Gastroesophageal sphincter (tissue), 3 donors: Measurements from ENCODE around the gene RASD1.

ENCODE experiments used
- POLR2A ChIP-seq, 2 donors: fragments of 450-650 bp; IDR thresholded peaks; one replicate each; pipeline ENCODE4 v1.6.1; 2017; ENCODE audit warnings: antibody characterized with exemption in 2 of 2, mild to moderate bottlenecking in 2 of 2, moderate library complexity in 1 of 2
- POLR2AphosphoS5 ChIP-seq: sonication (generic); formaldehyde crosslinking; IDR thresholded peaks from one replicate; pipeline ENCODE4 v1.6.1; 2017; ENCODE audit warnings: antibody characterized with exemption
- TF ChIP-seq, protein P1 (sequence below), 4 experiments: fragments of 200-600 bp in 2 of 4; fragments of 450-650 bp in 2 of 4; sonication (generic) in 1 of 4; IDR thresholded peaks; one replicate each; pipeline ENCODE4 v1.5.1; 2017 to 2019; ENCODE audit warnings: antibody characterized with exemption in 4 of 4, mild to moderate bottlenecking in 2 of 4, moderate library complexity in 2 of 4

DNA sequence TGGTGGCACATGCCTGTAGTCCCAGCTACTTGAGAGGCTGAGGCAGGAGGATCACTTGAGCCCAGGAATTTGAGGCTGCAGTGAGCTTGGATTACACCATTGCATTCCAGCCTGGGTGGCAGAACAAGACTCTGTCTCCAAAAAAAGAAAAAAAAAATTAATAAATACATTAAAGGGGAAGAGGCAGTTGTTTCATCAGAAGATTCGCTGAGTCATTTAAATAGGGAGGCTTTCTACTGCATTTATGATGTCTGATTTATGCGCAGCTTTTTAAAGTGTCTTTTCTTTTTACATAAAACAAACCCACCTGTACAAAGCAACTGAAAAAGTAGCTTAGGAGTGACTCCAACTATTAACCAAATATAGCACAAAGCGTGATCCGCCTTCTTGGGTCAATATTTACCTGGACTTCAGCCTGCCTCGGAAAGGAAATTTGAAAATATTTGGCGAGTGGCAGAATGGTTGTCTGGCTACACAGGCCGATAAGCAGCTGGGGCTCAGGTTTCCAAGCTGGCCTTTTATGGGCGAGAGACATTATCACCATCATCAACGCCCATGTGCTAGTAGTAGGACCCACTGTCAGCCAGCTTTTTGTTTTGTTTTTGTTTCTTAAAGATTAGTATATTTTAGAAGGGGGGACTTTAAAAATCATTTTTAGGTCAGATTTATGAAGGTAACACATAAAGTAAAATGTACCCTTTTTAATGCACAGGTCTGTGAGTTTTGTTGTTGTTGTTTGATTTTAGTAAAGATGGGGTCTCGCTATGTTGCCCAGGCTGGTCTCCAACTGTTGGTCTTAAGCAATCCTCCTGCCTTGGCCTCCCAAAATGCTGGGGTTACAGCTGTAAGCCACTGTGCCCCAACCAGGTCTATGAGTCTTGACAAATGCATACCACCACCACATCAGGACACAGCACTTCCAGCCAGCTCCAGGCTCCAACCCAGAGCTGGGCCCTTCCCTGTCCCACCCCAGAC lies 42.5 kb upstream of the RASD1 start:
- TF ChIP-seq, protein P1, sequence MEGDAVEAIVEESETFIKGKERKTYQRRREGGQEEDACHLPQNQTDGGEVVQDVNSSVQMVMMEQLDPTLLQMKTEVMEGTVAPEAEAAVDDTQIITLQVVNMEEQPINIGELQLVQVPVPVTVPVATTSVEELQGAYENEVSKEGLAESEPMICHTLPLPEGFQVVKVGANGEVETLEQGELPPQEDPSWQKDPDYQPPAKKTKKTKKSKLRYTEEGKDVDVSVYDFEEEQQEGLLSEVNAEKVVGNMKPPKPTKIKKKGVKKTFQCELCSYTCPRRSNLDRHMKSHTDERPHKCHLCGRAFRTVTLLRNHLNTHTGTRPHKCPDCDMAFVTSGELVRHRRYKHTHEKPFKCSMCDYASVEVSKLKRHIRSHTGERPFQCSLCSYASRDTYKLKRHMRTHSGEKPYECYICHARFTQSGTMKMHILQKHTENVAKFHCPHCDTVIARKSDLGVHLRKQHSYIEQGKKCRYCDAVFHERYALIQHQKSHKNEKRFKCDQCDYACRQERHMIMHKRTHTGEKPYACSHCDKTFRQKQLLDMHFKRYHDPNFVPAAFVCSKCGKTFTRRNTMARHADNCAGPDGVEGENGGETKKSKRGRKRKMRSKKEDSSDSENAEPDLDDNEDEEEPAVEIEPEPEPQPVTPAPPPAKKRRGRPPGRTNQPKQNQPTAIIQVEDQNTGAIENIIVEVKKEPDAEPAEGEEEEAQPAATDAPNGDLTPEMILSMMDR (IDR thresholded peaks at IDR 0.05): no peak
- TF ChIP-seq POLR2A (IDR thresholded peaks at IDR 0.05): no peak
- no peak for TF ChIP-seq POLR2AphosphoS5
